Measurements from ENCODE around the gene TTI1.

TTI1 gene

DNA sequence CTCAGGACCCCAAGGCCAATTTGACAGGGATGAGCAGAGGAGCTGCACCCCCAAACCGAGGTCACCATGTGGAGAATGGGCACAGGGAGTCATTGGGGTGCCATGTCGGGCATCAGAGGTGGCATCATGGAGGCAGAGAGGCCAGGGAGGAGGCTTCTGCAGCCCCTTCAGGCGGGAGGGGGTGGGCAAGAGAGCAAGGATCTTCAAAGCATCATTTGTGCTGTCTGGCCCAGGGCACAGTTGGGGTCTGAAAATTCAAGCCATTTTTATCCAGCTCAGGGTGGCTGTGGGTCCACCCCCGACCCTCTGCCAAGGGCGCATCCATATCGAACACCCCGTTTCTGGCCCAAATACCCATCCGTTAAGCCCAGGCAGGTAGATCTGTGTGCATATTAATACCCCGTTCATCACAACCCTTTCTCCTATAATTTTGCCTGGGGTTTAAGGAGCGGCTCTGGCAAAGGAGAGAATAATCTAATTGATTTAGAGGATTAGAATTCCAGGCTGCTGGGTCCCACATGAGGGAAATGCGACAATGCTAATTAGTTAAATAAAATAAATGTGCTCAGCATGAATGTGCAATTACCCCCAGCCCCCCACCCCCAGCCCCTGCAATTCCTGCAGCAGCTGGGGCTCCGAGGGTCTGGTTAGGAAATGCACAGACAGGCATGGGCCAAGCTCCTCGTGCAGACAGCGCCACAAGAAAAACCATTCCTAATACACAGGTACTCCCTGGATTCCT is 98.5 kb downstream of the TTI1 start:
- no peak for DNase-seq

DNA sequence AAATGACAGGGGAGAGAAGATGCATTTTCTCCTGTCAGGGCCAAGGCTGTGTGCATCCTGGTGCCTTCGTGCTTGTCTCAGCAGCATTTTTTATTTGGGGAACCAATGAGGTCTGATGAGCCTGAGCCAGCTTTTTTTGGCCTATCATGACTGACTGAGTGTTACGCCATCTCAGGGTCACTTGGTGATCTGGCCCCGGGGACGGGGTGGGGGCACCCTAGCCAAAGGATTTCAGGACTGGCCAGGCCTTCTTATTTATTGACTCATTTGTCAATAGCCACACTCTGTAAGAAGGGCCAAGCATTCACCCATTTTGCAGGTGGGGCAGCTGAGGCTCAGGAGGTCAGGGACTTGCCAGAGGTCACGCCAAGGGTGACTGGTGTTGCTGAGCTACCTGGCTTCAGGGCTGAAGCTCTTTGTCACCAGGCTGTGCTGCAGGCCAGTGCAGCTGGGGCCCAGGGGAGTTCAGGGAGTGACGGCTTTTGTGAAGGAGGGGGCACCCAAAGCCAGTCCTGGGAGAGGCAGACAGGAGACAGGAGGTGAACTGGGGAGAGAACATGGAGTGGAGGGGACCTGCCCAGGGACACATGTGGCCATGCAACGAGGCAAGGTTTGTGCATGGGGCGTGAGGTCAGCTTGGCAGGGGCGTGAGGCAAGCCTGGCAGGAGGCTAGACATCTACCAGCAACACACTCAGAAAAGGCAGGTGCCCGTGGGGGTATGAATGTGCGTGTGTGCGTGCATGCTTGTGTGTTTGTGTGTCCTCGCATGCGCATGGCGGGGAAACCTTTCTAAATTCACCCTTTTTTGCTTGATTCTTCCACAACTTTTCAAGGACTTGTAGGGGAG is 99.2 kb downstream of the TTI1 start:
- DNase-seq: no peak

All from T-helper 9 cell (primary cell).